Heart right ventricle (tissue), 16 donors: Measurements from ENCODE around the gene TAC3. TPM values are rescaled to one million over a fixed set of nuclear protein-coding genes. Genes with fewer than 3 reads are reported as not detected.

Experiments used
- ATAC-seq, 8 donors: fragments of 200-7000 bp; cut with Tn5 transposase; one replicate each; pipeline ENCODE4 v1.9.1; 2020; ENCODE audit warnings: mild to moderate bottlenecking in 8 of 8, moderate library complexity in 8 of 8, moderate number of reproducible peaks in 1 of 8
- DNase-seq, 2 donors: peaks; one replicate each; pipeline ENCODE4 v3.0.0-alpha.2; 2020
- H3K27ac ChIP-seq, 10 donors: fragments of 200-600 bp; sonication (generic) in 2 of 10; one replicate each; pipeline versions ENCODE4 v1.5.0 to v1.8.0; 2020 to 2022; ENCODE audit warnings: mild to moderate bottlenecking in 3 of 10
- H3K27me3 ChIP-seq, 7 donors: fragments of 200-600 bp; one replicate each; pipeline ENCODE4 v1.8.0; 2021 to 2022; ENCODE audit warnings: mild to moderate bottlenecking in 2 of 7
- H3K36me3 ChIP-seq, 9 donors: fragments of 200-600 bp; sonication (generic) in 1 of 9; one replicate each; pipeline versions ENCODE4 v1.5.0 to v1.8.0; 2020 to 2022; ENCODE audit warnings: mild to moderate bottlenecking in 2 of 9
- H3K4me1 ChIP-seq, 9 donors: fragments of 200-600 bp; sonication (generic) in 1 of 9; one replicate each; pipeline versions ENCODE4 v1.5.0 to v1.8.0; 2020 to 2022; ENCODE audit warnings: mild to moderate bottlenecking in 4 of 9
- H3K4me3 ChIP-seq, 10 donors: fragments of 200-600 bp; sonication (generic) in 2 of 10; one replicate each; pipeline versions ENCODE4 v1.5.0 to v1.8.0; 2020 to 2022; ENCODE audit warnings: mild to moderate bottlenecking in 7 of 10, moderate library complexity in 2 of 10
- H3K9me3 ChIP-seq, 11 donors: fragments of 200-600 bp in 10 of 11; sonication (generic) in 2 of 11; one replicate each; pipeline versions ENCODE4 v1.5.0 to v1.8.0; 2013 to 2022; ENCODE audit warnings: mild to moderate bottlenecking in 2 of 11, control low read depth in 1 of 11, moderate library complexity in 1 of 11
- CTCF ChIP-seq, 9 donors: fragments of 200-600 bp; sonication (generic) in 2 of 9; IDR thresholded peaks; one replicate each; pipeline versions ENCODE4 v1.5.0 to v1.8.0; 2021 to 2022; ENCODE audit warnings: antibody characterized with exemption in 9 of 9, mild to moderate bottlenecking in 5 of 9, moderate library complexity in 1 of 9
- WGBS, 2 donors: extraction: QIAGEN DNeasy Blood & Tissue Kit; methylation state at CpG; one replicate each; pipeline ENCODE4 v1.1.7; 2013; ENCODE audit warnings: inconsistent platforms in 1 of 2; 5-methylcytosine and 5-hydroxymethylcytosine counted together
- intact Hi-C, 10 donors: fragments of 100-400 bp; cut with DNase I; formaldehyde crosslinking; loops; one replicate each; pipeline versions ENCODE4 v1.11.1 to v1.14.2; 2022
- polyA plus RNA-seq, 2 donors: library from polyadenylated mRNA; stranded (reverse); fragments of 200-250 nt; gene quantifications; one replicate each; pipeline ENCODE4 v1.2.3, GENCODE V29; 2013
- total RNA-seq, 10 donors: library from RNA; stranded (reverse); fragmentation: NEBNext Ultra II Directional in 3 of 10; extraction: Animal tissue kit (Norgen Biotek cat#: 25700) in 3 of 10; gene quantifications; one replicate each; pipeline versions ENCODE4 v1.2.1 to v1.2.4, GENCODE V29; 2021 to 2023
- donor health status: Arrhythmogenic right ventricular cardiomyopathy.
- donor health status: ischemic (EF 13 %, LVEDD 7.1; RV severe dilation, severe dysfunction).
- donor health status: healthy with polysubstance abuse.
- donor health status: DM: no; HTN: yes; CAD: no.
- donor health status: DM: no; HTN: no; CAD: no.
- donor health status: ischemic (EF 25% LVEDD 6.9; RV normal size, moderate dysfunction).
- donor health status: ischemic (EF 25% LVEDD 5.7; RV mildly dilated, moderate dysfunction).
- donor health status: healthy.
- donor health status: DM: yes; HTN: yes; CAD: no.
- donor health status: Ischemic cardiomyopathy.
- donor health status: ischemic (EF 35%, LVEDD 5.7; RV mildly dilated, moderate dysfunction).
- donor health status: nonischemic (EF 11% LVEDD 7.7; RV severe dilation, severe dysfunction).
- donor health status: DM: yes; HTN: yes; CAD: no.
- donor health status: PGD.
- donor health status: ischemic (EF 29% LVEDD 5.4; RV normal size, mild dysfunction).
- donor health status: nonischemic (EF 23%, LVEDD 6.1; RV moderate dilation, normal function).

The TAC3 gene
- total and polyA plus RNA-seq, 12 donors: not detected

DNA sequence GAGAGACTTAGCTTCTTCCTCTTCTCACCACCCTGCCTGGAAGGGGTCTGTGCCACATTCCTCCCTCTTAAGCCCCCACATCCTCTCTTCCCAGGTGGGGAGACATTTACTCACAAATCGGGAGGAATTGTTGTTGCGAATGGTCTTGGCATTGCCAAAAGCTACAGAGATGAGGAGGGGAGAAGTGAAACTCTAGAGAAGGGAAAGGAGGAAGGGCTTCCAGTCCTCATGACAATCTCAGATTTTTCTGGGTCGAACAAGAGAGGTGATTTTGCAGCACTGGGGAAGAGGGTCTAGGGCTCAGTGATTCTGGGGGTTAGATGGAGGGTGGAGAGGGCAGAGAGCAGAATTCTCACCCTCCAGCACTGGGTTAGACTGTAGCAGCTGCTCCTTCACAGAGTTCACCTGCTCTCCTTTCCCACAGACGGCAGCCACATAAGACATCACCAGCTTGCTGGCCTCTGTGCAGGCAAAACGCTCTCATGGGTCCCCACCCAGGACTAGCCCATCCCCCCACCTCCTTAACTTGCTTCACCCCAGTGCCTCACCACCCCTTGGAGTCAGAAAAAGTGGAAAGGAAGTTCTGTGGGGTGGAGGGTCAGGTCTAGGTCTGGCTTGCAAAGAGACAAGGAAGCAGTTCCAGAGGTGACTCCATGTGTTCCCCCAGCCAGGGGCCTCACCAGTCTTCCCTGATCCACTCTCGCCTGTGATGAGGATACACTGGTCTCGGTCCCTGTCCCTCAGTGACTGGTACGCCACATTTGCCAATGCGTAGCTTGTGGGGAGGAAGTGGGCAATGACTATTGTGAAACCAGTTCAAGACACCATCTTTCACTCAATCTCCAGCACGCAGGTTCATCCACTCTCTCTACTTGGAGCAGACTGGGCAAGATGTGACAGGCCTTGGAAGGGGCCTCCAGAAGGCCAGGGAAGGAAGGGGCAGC is 30.9 kb upstream of the TAC3 start:
- ATAC-seq (peak in 7 of 8 donors; percentile 24 to 73 (median 46)), DNase-seq (no peak)
- intact Hi-C loops: no loop called here
- peaks cover 0 to 29% (median 0%) of the 10 kb centered on the region in 9 donors for H3K4me1 ChIP-seq
- peak overlapping the region in 3 of 10 donors; percentile 21 to 26 (median 26) for H3K27ac ChIP-seq
- TF ChIP-seq CTCF (IDR thresholded peaks at IDR 0.05): no peak
- WGBS, 2 donors: 72 to 82% methylated on average over 10 of the region's 10 CpGs
- no peak overlapping the region for H3K4me3 ChIP-seq
- H3K36me3 ChIP-seq: no peaks in the 10 kb centered on the region
- peaks cover 0 to 21% (median 6%) of the 10 kb centered on the region in 7 donors for H3K27me3 ChIP-seq
- no peaks in the 10 kb centered on the region for H3K9me3 ChIP-seq

- no peak for DNase-seq
- Histone ChIP-seq H3K27ac (no peak overlapping the region), H3K4me1 (peaks cover 0 to 29% (median 0%) of the 10 kb centered on the region in 9 donors), H3K27me3 (peaks cover 0 to 24% (median 8%) of the 10 kb centered on the region in 7 donors), H3K36me3 (no peaks in the 10 kb centered on the region), H3K4me3 (no peak overlapping the region), H3K9me3 (no peaks in the 10 kb centered on the region)
- no peak for TF ChIP-seq CTCF (IDR thresholded peaks at IDR 0.05)
- peak in 1 of 8 donors; percentile 36 for ATAC-seq
- 62 to 68% methylated on average over 6 of the region's 6 CpGs for WGBS, 2 donors
- intact Hi-C loops: no loop called here
Observed at GRCh38 chr12:57046086-57046791, 29.9 kb upstream of the TAC3 start.

- no peaks in the 10 kb centered on the region for H3K36me3 ChIP-seq
- TF ChIP-seq CTCF (IDR thresholded peaks at IDR 0.05): no peak
- H3K4me1 ChIP-seq: peaks cover 0 to 33% (median 0%) of the 10 kb centered on the region in 9 donors
- DNase-seq: no peak
- H3K9me3 ChIP-seq: no peaks in the 10 kb centered on the region
- intact Hi-C loops: no loop called here
- no peak for ATAC-seq
- H3K4me3 ChIP-seq: no peak overlapping the region
- peaks cover 0 to 25% (median 10%) of the 10 kb centered on the region in 7 donors for H3K27me3 ChIP-seq
- H3K27ac ChIP-seq: no peak overlapping the region
- 87 to 95% methylated on average over 3 of the region's 3 CpGs for WGBS, 2 donors
Observed at GRCh38 chr12:57044889-57045288, 28.6 kb upstream of the TAC3 start.

DNA sequence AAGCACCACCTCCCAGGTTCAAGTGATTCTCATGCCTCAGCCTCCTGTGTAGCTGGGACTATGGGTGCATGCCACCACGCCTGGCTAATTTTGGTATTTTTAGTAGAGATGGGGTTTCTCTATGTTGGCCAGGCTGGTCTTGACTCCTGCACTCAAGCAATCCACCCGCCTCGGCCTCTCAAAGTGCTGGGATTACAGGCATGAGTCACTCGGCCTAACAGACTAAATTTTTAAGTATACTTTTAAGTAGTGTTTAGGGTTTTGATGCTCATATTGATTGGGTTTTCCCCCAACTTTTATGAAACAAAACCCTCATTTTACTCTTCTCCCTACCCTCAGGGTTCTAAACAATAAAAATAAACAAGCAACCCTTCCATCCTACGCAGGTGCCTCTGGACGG is 28.1 kb upstream of the TAC3 start:
- no peak for DNase-seq
- Histone ChIP-seq H3K4me3 (no peak overlapping the region), H3K4me1 (peaks cover 0 to 33% (median 0%) of the 10 kb centered on the region in 9 donors), H3K27me3 (peaks cover 0 to 25% (median 10%) of the 10 kb centered on the region in 7 donors), H3K9me3 (no peaks in the 10 kb centered on the region), H3K27ac (no peak overlapping the region), H3K36me3 (no peaks in the 10 kb centered on the region)
- 83 to 89% methylated on average over 6 of the region's 6 CpGs for WGBS, 2 donors
- intact Hi-C loops: no loop called here
- ATAC-seq: no peak
- TF ChIP-seq CTCF (IDR thresholded peaks at IDR 0.05): no peak
